Measurements from ENCODE around the gene PRSS22.
"Not testable (repeated sequence)": the region's sequence is repeated elsewhere in the genome, so short reads cannot be mapped to it uniquely, and the experiment has no call there.

DNA sequence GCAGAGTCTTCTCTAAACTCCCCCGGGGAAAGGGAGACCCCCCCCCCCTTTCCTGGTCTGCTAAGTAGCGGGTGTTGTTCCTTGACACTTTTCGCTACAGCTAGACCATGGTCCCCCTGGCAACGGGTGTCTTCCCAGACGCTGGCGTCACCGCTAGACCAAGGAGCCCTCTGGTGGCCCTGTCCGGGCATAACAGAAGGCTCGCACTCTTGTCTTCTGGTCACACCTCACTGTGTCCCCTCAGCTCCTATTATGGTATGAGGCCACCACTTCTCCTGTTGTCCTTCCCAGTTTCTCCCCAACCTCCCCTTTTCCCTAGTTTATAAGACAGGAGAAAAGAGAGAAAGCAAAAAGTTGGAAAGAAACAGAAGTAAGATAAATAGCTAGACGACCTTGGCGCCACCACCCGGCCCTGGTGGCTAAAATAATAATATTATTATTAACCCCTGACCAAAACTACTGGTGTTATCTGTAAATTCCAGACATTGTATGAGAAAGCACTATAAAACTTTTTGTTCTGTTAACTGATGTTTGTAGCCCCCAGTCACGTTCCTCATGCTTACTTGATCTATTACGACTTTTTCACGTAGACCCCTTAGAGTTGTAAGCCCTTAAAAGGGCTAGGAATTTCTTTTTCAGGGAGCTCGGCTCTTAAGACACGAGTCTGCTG is 49.2 kb upstream of the PRSS22 start:
- TF ChIP-seq, protein P1, sequence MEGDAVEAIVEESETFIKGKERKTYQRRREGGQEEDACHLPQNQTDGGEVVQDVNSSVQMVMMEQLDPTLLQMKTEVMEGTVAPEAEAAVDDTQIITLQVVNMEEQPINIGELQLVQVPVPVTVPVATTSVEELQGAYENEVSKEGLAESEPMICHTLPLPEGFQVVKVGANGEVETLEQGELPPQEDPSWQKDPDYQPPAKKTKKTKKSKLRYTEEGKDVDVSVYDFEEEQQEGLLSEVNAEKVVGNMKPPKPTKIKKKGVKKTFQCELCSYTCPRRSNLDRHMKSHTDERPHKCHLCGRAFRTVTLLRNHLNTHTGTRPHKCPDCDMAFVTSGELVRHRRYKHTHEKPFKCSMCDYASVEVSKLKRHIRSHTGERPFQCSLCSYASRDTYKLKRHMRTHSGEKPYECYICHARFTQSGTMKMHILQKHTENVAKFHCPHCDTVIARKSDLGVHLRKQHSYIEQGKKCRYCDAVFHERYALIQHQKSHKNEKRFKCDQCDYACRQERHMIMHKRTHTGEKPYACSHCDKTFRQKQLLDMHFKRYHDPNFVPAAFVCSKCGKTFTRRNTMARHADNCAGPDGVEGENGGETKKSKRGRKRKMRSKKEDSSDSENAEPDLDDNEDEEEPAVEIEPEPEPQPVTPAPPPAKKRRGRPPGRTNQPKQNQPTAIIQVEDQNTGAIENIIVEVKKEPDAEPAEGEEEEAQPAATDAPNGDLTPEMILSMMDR (IDR thresholded peaks at IDR 0.05), result peak in 5 of 6 experiments; percentile 36 to 79 (median 69)
- not testable (repeated sequence) for TF ChIP-seq POLR2A (IDR thresholded peaks at IDR 0.05)

All from thyroid gland (tissue), 4 donors.